Measurements from ENCODE around the gene AKAP8L. TPM values are rescaled to one million over a fixed set of nuclear protein-coding genes. Genes with fewer than 3 reads are reported as not detected.

The AKAP8L gene
- total RNA-seq, 1 experiment from 2014 or later: 231 TPM

DNA sequence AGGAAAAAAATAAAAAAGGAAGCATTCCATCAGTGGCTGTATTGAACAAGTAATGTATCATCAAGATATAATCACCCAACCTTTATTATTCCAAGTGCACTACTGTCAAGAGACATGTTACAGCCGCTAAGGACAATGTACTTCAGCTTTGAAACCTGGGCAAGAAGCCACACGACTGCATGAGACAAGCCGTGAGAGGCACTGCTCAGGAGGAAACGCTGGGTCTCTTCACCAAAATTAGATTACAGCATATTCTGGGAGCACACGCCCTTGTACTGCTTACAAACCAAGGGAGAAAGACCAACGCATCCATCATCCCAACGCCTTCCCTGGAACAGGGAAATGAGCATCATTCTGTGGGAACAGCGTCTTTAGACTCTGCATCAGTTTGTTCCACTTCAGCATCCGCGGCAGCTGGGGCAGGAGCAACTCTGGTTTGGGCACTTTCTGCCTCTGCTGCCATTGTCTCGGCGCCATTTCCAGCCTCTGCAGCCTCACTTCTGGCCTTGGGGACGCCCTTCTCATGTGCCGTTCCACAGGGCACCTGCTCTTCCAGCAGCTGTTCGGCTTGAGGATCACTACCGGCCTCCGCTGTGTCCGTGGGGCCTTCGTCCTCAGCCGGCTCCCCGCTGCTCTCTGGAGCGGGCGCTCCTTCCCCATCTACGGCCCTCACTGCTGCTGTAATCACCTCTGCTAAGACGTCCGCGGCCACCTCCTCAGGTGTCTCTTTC is 64.1 kb downstream of the AKAP8L start:
- Mint-ChIP-seq H3K4me3 (no peak overlapping the region), H3K27me3 (ENCODE audit: low read depth) (no peaks in the 10 kb centered on the region), H3K9me3 (no peaks in the 10 kb centered on the region), H3K27ac (no peak overlapping the region), H3K4me1 (no peaks in the 10 kb centered on the region), H3K36me3 (peaks cover 47% of the 10 kb centered on the region)
- TF ChIP-seq ELF4 (CRISPR knock-in tag; IDR thresholded peaks at IDR 0.05; ENCODE audit: low read depth): no peak
- TF ChIP-seq CREM (CRISPR knock-in tag; IDR thresholded peaks at IDR 0.05): no peak
- TF ChIP-seq, protein P1, sequence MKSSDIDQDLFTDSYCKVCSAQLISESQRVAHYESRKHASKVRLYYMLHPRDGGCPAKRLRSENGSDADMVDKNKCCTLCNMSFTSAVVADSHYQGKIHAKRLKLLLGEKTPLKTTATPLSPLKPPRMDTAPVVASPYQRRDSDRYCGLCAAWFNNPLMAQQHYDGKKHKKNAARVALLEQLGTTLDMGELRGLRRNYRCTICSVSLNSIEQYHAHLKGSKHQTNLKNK (CRISPR knock-in tag; IDR thresholded peaks at IDR 0.05): no peak
- TF ChIP-seq, protein P2, sequence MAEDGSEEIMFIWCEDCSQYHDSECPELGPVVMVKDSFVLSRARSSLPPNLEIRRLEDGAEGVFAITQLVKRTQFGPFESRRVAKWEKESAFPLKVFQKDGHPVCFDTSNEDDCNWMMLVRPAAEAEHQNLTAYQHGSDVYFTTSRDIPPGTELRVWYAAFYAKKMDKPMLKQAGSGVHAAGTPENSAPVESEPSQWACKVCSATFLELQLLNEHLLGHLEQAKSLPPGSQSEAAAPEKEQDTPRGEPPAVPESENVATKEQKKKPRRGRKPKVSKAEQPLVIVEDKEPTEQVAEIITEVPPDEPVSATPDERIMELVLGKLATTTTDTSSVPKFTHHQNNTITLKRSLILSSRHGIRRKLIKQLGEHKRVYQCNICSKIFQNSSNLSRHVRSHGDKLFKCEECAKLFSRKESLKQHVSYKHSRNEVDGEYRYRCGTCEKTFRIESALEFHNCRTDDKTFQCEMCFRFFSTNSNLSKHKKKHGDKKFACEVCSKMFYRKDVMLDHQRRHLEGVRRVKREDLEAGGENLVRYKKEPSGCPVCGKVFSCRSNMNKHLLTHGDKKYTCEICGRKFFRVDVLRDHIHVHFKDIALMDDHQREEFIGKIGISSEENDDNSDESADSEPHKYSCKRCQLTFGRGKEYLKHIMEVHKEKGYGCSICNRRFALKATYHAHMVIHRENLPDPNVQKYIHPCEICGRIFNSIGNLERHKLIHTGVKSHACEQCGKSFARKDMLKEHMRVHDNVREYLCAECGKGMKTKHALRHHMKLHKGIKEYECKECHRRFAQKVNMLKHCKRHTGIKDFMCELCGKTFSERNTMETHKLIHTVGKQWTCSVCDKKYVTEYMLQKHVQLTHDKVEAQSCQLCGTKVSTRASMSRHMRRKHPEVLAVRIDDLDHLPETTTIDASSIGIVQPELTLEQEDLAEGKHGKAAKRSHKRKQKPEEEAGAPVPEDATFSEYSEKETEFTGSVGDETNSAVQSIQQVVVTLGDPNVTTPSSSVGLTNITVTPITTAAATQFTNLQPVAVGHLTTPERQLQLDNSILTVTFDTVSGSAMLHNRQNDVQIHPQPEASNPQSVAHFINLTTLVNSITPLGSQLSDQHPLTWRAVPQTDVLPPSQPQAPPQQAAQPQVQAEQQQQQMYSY (CRISPR knock-in tag; IDR thresholded peaks at IDR 0.05): no peak
- TF ChIP-seq, protein P3, sequence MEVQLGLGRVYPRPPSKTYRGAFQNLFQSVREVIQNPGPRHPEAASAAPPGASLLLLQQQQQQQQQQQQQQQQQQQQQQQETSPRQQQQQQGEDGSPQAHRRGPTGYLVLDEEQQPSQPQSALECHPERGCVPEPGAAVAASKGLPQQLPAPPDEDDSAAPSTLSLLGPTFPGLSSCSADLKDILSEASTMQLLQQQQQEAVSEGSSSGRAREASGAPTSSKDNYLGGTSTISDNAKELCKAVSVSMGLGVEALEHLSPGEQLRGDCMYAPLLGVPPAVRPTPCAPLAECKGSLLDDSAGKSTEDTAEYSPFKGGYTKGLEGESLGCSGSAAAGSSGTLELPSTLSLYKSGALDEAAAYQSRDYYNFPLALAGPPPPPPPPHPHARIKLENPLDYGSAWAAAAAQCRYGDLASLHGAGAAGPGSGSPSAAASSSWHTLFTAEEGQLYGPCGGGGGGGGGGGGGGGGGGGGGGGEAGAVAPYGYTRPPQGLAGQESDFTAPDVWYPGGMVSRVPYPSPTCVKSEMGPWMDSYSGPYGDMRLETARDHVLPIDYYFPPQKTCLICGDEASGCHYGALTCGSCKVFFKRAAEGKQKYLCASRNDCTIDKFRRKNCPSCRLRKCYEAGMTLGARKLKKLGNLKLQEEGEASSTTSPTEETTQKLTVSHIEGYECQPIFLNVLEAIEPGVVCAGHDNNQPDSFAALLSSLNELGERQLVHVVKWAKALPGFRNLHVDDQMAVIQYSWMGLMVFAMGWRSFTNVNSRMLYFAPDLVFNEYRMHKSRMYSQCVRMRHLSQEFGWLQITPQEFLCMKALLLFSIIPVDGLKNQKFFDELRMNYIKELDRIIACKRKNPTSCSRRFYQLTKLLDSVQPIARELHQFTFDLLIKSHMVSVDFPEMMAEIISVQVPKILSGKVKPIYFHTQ (CRISPR knock-in tag; IDR thresholded peaks at IDR 0.05): no peak
- DNase-seq (ENCODE audit: low spot score) (no peak), ATAC-seq (no peak)
- POLR2A ChIA-PET: no interaction called here
- CTCF ChIA-PET: no interaction called here

DNA sequence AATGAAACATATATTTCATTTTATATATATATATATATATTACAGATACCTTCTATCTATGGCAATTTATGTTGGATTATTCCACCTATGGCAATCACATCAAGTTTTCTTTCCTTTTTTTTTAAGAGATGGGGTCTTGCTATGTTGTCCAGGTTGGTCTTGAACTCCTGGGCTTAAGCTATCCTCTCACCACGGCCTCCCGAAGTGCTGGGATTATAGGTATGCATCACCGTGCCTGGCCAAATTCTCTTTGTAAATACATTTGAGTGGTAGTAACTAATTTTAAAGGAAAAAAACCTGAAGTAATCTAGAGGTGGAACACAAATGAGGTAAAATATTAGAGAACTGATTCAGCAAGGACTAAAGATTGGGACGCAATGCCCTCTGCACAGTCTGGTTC is 64.9 kb downstream of the AKAP8L start:
- ATAC-seq (no peak), DNase-seq (ENCODE audit: low spot score) (no peak)
- CTCF ChIA-PET: no interaction called here
- Mint-ChIP-seq H3K4me3 (no peak overlapping the region), H3K36me3 (peaks cover 41% of the 10 kb centered on the region), H3K4me1 (no peaks in the 10 kb centered on the region), H3K27ac (no peak overlapping the region), H3K27me3 (ENCODE audit: low read depth) (no peaks in the 10 kb centered on the region), H3K9me3 (no peaks in the 10 kb centered on the region)
- POLR2A ChIA-PET: no interaction called here
- TF ChIP-seq CREM (CRISPR knock-in tag; IDR thresholded peaks at IDR 0.05) (no peak), CBFB (CRISPR knock-in tag; IDR thresholded peaks at IDR 0.05; ENCODE audit: low read depth) (no peak), FOXP1 (CRISPR knock-in tag; IDR thresholded peaks at IDR 0.05; ENCODE audit: borderline replicate concordance) (no peak), ZNF396 (CRISPR knock-in tag; IDR thresholded peaks at IDR 0.05; ENCODE audit: borderline replicate concordance) (no peak), IRF2 (CRISPR knock-in tag; IDR thresholded peaks at IDR 0.05; ENCODE audit: borderline replicate concordance, low read depth) (no peak), JUN (CRISPR knock-in tag; IDR thresholded peaks at IDR 0.05) (no peak), FOXJ3 (CRISPR knock-in tag; IDR thresholded peaks at IDR 0.05; ENCODE audit: borderline replicate concordance) (no peak)
- TF ChIP-seq, protein P4, sequence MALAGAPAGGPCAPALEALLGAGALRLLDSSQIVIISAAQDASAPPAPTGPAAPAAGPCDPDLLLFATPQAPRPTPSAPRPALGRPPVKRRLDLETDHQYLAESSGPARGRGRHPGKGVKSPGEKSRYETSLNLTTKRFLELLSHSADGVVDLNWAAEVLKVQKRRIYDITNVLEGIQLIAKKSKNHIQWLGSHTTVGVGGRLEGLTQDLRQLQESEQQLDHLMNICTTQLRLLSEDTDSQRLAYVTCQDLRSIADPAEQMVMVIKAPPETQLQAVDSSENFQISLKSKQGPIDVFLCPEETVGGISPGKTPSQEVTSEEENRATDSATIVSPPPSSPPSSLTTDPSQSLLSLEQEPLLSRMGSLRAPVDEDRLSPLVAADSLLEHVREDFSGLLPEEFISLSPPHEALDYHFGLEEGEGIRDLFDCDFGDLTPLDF (CRISPR knock-in tag; IDR thresholded peaks at IDR 0.05): no peak
- TF ChIP-seq, protein P5, sequence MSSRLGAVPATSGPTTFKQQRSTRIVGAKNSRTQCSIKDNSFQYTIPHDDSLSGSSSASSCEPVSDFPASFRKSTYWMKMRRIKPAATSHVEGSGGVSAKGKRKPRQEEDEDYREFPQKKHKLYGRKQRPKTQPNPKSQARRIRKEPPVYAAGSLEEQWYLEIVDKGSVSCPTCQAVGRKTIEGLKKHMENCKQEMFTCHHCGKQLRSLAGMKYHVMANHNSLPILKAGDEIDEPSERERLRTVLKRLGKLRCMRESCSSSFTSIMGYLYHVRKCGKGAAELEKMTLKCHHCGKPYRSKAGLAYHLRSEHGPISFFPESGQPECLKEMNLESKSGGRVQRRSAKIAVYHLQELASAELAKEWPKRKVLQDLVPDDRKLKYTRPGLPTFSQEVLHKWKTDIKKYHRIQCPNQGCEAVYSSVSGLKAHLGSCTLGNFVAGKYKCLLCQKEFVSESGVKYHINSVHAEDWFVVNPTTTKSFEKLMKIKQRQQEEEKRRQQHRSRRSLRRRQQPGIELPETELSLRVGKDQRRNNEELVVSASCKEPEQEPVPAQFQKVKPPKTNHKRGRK (CRISPR knock-in tag; IDR thresholded peaks at IDR 0.05; ENCODE audit: borderline replicate concordance): no peak
- TF ChIP-seq, protein P6, sequence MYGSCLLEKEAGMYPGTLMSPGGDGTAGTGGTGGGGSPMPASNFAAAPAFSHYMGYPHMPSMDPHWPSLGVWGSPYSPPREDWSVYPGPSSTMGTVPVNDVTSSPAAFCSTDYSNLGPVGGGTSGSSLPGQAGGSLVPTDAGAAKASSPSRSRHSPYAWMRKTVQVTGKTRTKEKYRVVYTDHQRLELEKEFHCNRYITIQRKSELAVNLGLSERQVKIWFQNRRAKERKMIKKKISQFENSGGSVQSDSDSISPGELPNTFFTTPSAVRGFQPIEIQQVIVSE (CRISPR knock-in tag; IDR thresholded peaks at IDR 0.05; ENCODE audit: borderline replicate concordance): no peak
- TF ChIP-seq, protein P3 (CRISPR knock-in tag; IDR thresholded peaks at IDR 0.05): no peak
- TF ChIP-seq, protein P7, sequence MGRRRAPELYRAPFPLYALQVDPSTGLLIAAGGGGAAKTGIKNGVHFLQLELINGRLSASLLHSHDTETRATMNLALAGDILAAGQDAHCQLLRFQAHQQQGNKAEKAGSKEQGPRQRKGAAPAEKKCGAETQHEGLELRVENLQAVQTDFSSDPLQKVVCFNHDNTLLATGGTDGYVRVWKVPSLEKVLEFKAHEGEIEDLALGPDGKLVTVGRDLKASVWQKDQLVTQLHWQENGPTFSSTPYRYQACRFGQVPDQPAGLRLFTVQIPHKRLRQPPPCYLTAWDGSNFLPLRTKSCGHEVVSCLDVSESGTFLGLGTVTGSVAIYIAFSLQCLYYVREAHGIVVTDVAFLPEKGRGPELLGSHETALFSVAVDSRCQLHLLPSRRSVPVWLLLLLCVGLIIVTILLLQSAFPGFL (CRISPR knock-in tag; IDR thresholded peaks at IDR 0.05; ENCODE audit: borderline replicate concordance): no peak
